DMS 273 treated with DMSO at 0.1 percent for 48 hours (cell line): Measurements from ENCODE around the gene MRC2.
A peak's percentile ranks its signal among the peaks of the same experiment; 100 is the strongest.

Experiments used
- DNase-seq: peaks from one replicate; lab custom pipeline; 2025; lab: John Stamatoyannopoulos, UW

Gene MRC2

DNA sequence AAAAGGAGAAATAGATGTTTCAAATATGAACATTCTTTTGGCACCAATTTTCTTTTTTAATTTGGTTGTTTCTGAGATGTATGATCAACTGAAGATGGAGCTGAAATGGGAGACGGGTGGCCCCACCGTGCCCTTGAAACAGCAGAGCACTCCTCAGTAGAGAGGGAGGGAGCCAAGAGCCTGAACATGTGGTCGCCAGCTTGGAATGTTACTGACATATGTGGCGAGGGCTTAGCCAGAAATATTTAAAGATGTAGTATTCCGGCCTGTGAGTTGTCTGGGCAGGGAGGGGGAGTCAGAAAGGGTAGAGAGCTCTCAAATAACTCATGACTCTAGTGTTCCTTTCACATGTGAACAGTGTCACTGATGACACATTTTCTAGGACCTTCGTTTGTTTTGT lies 13.3 kb upstream of the MRC2 start:
- DNase-seq: peak; percentile 60

DNA sequence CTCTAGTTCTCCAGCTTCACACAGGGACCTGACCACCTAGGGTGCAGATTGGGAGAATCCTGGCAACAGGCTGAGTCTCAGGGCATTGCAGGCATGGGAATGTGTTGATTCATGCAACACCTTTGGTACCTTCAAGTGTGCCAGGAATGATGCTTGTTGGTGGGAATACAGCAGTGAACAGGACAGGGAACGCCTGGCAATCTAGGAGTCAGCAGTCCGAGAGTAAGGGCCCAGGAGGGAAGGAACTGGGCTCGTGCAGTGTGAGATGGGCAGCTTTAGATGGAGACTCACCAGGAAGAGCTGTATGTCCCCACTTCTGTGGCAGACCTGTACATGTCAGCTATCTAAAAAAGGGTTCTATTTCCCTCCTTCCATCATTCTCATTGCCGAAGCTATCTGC lies 12.0 kb upstream of the MRC2 start:
- no peak for DNase-seq

DNA sequence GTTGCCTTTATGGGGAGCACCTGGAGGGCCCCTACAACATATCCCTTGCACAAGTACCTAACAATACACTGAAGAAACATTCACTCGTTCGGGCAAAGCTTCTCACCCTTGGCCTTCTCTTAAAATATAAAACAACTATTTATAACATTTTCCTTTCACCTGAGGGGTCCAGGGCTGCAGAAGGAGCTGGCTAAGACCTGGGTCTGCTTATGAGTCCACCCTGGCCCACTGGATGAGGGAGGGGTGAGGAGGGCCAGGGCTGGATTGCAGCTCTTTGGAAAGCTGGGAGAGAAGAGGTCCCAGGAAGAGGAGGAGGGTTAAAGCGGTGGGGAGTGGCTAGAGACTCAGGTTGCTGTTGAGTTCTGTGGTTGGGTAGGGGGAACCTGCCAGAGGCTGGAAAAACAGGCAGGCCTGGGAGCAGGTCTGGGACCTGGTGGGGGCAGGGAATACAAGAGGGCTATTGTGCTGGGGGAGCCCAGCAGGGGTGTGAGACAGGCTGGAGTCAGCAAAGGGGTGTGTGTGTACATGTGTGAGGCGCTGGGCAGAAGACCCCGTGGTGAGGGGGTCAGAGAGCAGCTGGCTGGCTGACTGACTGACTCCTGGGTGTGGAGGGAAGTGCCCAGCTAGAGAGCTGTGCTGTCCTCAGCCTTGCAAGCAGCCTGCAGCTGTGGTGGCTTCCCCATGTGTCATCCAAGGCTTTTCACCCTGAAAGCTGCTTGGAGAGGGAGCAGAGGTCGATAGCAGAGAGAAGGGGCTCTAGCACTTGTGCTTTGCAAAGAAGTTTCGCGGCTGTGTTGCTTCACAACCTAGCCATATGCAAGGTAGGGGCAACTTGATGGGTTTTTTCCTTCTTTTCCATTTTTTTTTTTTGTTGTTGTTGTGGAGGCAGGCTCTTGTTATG lies 10.2 kb upstream of the MRC2 start:
- no peak for DNase-seq

DNA sequence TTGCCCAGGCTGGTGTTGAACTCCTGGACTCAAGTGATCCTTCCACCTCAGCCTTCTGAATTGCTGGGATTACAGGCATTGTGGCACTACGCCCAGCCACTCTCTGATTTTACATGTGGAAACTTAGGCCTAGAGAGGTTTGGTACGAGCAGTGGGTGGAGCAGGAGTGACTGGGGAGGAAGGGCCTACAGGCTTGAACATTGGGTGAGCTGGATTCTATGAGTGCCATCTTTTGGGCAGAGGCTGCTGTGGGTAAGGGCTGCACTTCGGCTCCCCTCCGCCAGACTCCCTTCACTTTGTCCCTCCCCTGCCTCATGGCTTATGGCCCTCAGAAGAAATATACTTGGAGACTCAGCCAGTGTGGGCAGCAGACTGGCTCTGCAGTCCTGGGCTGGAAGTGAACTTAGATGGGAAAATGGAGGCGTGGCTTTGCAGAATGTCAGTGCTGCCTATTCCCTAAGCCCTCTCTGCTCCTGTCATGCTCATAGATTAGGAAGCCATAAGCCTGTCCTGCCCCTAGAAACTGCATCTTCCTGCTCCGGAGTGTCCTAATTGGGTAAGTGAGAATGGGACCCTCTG lies 9.5 kb upstream of the MRC2 start:
- DNase-seq: no peak

DNA sequence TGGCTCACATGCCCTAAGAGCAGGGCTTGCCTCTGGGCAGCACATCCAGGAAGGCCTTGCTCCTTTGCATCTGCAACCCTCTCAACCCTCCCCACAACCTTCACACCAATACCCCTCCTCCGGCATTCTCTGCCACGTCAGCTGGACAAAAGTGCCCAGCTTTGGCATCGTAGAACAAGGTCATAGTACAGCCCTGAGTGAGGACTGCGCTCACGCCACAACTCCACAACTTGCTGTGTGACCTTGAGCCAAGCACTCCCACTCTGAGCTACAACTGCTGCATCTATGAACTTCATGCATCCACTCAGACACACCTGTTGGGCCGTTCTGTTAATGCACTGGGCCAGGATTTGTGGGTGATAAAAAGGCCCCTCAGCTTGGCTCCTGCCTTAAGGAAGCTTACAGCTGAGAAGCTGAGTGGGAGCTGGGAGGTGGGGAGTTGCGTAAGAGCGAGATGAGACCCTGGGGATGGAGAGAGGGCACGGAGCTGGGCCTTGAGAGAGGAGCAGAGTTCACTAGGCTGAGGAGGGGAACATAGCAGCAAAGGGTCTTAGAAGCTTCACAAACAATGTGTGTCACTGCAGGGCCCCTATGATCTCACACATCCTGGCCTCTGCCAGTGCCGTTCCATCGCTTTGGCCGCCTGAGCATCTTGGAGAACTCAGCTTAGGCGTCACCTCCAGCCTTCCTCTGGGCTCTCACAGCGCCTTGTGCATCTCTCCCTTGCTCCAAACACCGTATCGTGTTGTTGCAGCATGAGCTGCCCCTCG lies 8.6 kb upstream of the MRC2 start:
- no peak for DNase-seq

DNA sequence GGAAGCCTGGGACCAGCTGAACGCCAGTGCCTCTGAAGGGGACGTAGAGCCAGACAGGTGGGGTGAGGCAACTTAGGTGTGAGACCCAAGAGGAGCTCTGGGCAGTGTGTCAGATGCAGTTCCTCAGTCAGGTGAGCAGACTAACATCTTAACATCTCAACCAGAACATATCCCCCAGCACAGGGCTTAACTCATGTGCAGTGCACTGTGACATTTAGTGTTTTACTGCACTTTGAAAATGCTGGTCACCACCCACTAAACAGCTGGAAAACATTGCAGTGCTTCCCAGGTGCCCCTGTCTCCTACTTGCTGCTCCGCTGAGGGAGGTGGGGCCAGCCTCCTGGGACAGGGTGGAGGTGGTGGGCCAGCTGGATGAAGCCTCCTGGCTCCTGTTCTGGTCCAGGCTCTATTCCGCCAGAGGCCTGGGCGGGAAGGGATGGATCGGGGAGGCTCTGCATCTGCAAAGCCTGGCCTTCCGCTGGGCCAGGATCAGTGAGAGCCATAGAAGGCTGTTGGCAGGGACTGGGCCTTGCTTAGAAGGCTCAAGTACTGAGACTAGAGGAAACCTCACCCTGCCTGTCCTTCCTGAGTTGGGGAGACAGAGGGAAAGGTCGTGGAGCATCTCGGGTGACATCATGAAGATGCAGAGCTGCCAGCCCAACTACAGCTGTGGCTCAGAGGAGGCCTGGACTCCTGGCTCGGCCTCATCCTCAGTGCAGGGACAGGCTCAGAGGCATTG lies 7.9 kb upstream of the MRC2 start:
- DNase-seq: no peak

DNA sequence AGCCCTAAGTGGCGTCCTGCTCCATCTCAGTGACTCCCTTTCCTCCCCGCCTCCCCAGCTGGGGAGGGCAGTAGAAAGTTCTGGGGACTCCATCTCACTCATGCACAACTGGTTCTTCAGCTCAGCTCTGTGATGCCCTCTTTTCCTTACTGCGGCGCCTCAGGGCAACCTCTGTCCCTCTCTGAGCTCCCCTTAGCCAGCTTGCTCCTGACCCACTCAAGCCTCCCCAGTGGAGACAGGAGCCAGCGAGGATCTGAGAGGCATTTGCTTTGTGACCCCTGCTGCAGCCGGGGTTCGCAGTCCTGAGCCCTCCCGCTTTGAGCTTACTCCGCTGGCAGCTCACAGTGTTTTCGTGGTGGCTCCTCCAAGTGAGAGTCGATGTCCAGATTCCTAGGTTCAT lies 6.2 kb upstream of the MRC2 start:
- DNase-seq: no peak

DNA sequence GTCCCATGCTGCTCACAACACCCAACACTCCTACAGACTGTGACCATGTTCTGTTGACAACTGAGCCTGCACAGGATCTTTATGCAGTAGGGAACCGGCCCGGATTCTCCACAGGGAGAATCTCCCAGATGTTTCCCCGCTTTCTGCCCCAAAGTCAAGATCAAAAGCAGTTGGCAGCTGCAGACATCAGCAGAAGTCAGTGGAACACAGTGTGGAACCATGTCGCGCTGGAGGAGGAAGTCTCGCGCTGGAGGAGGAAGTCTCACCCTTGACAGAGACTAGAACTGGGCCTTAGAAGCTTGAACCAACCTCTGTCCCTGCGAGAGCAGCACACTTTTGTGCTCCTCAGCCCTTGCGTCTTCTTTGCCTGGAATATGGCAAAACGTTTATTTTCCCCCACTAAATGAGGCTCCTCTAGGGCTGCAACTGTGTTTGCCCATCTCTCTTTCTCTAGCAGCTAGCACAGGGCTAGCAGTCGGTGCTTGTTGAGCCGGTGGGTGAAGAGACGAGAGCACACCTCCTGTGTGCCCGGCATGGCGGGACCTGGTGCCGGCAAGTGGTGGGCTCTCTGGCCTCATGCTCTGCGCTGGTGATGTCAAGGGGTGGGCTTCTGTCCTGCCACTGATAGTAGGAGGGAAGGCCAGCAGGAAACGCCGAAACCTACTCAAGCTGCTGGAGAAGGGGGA lies 2.1 kb upstream of the MRC2 start:
- DNase-seq: no peak

DNA sequence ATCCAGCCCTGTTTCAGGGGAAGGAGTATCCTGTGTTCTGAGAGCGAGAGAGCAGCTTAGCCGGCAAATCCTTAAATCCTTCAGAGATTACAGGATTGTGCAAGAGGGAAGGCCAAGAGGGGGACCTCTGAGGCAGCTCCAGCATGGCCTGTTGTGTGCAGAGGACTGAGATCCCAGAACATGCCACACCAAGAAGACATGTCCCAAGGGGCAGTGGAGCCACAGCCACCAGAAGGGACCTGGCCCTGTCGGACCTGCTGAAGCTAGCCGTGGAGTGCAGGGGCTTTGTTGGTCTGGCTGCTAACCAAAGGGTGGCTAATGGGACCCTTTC lies 1.6 kb upstream of the MRC2 start:
- DNase-seq: no peak

DNA sequence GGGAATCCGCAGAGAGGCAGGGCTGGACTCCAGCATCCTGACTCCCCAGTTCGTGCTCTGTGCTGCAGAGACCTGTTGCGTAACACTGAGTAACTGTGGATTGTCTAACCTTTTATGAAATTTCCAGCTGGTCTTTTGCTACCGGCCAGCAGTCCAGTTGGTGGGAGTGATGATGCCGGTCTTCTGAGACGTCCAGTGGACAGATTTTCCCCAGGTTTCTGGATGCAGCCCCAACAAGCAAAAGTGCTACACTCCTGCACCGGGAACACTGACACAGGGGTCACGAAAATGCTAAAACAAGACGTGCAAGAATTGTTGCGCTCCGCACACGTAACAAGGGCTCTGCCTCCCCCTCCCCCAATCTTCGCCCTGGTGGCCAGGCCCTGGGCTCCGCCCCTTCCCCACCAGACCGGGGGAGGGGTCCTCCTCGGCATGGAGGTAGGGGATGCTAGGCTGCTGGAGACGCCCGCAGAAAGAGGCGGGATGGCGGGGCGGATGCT lies 701 bp upstream of the MRC2 start:
- DNase-seq: no peak

DNA sequence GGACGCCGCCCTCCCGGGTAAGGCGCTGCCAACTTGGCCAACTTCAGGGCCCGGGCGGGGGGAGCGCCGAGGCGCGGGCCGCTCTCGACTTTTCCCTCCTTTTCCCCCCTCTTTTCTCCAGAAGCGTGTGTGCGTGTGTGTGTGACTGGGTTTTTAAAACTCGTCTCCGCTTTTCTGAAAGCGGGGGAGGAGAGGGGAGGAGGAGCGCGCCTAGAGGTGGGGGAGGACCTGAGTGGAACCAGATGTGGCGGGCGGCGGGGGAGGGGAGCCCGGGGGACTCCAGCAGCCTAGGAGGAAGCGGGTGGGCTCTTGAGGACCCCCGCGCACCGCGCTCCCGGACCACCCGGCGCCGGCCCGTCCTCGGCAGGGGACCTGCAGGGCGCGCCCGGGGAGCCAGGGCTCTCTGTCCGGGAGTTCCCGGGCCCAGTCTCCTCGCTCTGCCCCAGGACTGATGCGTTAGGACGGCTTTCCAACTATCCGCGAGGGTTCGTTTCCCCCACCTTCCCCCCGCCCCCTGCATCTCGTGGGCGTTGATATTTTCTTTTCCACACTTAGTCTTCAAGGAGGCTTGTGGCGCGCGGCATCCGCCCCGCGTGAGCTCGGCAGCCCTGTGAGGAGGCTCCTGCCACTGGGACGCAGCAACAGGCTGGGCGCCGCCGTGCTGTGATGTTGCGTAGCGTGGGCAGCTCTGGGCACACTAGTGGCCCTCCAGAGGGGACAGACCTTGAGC lies 599 bp downstream of the MRC2 start:
- no peak for DNase-seq

DNA sequence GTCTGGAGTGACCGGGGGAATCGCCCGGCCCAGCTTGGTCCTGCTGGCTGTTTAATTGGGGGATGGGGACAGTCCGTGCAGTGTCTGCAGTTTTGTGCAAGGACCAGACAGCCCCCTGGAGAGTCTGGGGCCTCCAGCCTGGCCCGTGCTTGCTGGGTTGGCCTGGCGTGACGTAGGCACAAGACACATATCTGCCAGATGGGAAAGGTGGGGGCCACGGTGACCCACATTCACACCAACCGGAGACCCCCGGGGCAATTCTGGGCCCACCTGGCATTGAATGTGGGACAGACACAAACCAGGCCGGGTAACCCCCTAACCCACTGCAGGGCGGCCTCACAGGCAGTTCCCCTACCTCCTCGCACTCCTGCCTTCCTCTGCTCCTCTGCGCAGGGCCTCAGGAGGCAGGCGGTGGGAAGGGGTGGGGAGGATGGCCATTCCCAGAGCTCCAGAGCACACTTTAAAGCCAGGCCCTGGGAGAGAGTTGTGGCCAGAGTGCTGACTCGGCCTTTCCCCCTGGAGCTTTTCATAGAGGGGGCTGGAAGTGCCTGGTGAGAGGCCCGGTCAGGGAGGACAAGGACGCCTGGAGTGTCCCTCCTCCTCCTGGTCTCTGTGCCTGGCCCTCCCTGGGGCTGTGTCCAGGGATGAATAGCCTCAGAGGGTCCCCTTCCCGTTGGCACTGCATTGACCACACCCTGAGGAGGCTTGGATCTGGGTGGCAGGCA lies 1.5 kb downstream of the MRC2 start:
- DNase-seq: no peak

DNA sequence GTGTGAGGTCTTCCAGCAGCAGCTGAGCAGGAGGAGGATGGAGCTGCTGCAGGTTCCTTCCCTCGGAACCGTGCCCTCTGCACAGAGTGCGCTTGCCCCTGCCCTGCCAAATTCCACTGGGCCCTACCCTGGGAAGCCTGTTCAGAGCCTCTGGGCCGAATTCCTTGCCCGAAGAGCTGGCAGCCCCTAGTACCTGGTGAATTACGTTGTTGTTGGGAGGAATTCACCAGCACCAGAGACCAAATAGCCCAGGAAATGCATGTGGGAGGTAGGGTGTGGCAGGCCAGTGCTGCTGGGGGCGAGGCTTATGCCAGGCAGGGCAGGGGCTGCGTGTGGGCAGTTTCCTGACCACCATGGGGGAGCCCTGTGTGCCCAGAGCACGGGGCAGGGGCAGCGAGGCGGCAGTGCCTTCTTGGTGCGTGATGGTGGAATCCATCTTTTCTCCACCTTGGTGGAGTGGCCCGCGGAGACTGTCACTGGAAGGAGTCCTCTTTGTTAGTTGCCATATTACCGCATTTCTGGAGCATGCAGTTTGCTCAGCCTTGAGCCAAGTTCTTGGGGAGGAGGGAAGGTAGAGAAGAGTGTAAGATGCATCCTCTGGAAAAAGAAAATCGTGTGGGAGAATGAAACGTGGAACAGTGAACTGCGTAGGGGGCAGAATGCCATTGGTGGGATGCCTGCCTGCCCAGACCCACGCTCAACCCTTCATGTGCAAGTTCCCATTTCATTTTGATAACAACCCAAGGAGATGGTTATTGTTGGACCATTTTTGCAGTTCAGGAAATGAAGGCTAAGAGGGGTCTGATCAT lies 2.3 kb downstream of the MRC2 start:
- DNase-seq: no peak

DNA sequence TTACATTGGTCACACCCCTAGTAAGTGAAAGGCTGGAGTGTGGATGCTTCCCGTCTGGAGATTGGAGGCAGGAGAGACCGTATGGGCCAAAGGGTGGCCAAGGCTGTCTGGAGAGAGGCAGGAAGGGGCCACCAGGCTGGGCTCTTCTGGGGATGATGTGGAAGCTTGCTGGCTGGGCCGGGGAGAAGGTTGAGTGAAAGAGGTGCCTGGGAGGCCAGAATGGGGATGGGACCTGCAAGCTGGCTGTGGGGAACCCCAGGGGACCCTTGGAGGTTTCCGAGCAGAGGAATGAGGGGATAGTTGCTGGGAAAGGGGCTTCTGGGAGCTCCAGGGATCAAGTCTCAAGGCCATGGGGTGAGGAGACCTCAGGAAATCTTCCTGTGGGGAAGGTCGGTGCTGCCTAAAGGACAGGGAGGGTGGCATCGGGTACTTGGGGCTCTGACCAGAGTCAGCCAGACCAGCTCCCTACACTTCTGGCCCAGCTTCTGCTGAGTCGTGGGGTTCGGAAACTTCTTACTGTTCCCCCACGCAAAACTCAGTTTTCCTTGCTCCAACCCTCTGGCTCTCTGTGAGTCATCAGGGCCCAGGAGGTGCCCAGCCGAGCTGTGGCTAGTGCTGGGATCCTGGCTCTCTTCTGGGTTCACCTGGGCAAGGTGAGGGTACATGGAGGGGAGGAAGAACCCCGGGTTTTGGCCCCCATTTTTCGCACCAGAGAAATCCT lies 3.1 kb downstream of the MRC2 start:
- no peak for DNase-seq

DNA sequence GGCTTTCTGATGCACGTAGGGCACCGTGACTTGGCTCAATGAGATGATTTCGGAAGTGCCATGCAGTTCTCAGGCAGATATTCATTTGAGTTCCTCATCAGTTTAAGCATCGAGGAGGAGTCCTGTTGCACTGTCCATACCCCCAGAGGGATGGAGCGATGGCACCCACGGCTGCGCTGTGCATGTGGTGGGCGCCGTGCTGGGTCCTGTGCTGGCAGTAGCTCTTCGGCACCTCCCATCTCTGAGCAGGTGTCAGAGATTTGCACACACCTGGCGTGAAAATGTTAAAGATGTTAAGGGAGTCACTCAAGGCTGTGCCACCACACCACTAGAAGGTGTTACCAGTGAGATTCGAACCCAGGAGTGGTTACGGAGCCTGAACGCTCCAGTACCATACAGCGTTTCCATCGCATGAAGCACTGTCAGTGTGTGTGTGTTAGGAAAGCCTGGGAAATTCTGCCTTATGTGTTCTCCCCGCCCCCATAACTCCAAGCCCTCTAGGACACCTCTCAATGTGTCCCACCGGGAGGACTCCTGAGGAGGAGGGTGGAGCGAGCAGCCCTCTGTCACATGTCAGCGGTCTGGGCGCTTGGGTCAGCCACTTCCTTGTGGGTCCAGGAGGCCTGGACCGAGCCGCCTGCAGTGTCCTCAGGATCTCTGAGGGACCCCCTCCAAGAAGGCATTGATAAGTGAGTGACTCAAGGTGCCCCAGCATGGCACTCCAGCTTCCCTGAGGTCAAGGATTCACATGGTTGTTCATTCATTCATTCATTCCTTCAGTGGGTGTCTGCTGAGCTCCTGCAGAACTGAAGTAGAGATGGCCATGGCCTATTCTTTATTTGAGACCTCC lies 3.8 kb downstream of the MRC2 start:
- DNase-seq: no peak

DNA sequence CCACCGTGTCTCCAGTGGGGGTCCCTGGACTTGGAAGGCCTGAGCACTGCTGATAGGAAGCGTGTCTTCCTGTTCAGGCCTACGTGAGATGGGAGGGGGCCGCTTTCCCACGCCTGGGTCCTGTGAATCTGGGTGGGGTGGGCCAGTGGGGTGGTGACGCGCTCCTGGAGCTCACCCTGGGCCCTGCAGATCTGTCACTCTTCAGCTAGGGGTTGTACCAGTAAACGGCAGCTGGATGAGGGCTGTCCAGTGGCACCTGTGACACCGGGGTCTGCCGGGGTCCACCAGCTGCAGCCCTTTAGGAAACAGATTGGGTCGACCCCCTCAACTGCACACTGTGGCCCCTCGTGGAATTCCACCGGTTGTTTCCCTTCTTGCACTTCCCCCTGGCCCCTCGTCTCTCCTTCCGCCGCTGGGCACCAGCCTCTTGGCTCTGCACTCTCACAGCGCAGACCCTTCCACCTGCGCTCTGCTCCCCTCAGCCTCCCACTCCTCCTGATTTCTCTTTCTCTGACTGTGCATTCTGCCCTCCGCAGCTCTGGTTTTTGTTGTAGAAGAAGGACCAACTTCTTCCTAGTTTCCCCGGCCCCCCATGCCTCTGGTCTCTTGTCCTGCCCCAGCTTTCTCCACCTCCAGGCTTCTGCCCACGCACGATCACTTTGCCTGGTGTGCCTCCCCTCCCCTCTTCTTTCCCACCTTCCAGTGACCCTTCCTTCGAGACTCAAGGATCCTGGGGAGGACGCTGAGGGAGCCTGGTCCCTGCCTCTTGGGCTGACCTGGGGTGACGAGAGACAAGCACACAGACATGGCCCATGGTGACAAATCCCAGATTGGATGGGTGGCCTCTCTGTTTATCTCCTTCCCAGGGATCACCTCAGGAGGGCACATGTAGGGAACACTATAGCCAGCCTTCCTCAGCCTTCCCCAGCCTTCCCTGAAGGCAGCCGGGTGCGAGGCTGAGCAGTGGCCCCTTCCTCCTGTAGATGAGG lies 4.8 kb downstream of the MRC2 start:
- no peak for DNase-seq

DNA sequence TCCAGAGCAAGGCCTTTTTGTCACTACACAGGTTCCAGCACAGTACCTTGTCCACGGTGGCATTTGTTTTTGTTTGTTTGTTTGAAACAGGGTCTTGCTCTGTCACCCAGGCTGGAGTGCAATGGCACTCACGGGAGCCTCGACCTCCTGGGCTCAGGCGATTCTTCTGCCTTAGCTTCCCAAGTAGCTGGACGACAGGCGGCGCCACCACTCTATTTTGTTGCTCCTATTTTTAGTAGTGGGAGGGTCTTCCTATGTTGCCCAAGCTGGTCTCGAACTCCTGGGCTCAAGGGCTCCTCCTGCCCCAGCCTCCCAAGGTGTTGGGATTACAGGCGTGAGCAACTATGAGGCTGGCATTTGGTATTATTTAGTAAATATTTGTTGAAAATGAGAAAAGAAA lies 10.3 kb downstream of the MRC2 start:
- DNase-seq: no peak
